Loucy (cell line): ENCODE measurements around the gene OR11A1.

Experiments used
- CTCF ChIP-seq: fragments of 200-600 bp; sonication (generic); conservative IDR thresholded peaks from 2 replicates; pipeline ENCODE4 v1.5.1; 2014; ENCODE audit warnings: mild to moderate bottlenecking, antibody characterized with exemption, low read length
- EZH2phosphoT487 ChIP-seq: fragments of 200-600 bp; IDR thresholded peaks from 2 replicates; pipeline ENCODE4 v1.6.1; 2018; ENCODE audit warnings: antibody characterized with exemption, mild to moderate bottlenecking, moderate library complexity, borderline replicate concordance

GRCh38 chr6:29424168-29424567, 32.7 kb downstream of the OR11A1 start:
- TF ChIP-seq EZH2phosphoT487, result no peak
- no peak for TF ChIP-seq CTCF
